Measurements from ENCODE around the gene RNU6-8. TPM values are rescaled to one million over a fixed set of nuclear protein-coding genes. Genes with fewer than 3 reads are reported as not detected.

The RNU6-8 gene
- total and polyA plus RNA-seq, 10 of the 15 experiments (the other 5 are each of a cell fraction or from before 2014, with no cell fraction given), result not detected

DNA sequence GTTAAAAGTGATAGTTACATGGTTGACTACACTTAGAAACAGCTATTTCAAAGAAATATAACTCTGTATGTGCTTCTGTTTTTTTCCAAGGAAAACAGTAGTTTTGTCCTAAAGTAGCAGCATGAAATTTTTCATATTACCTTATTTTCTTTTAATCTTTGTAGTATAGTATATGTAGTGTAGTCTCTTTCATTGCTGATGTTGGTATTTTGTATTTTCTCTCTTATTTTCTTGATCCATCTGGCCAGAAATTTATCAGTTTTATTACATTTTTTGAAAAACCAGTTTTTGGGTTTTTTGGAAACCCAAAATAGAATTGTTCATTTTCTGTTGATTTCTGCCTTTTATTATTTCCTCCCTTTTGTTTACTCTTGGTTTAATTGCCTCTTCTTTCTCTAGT lies 6.4 kb upstream of the RNU6-8 start:
- Histone ChIP-seq H3K36me3 (ENCODE audit: control insufficient read depth in 2 of 2, insufficient read depth in 2 of 2, low read length in 1 of 2) (no peaks in the 10 kb centered on the region), H3K4me3 (no peak overlapping the region), H3K9me3 (replicated peaks; ENCODE audit: control insufficient read depth, insufficient read depth, low read length) (no peaks in the 10 kb centered on the region), H3K27me3 (replicated peaks in 1 of 2; ENCODE audit: control insufficient read depth in 2 of 2, insufficient read depth in 2 of 2, low read length in 1 of 2) (no peaks in the 10 kb centered on the region), H4K20me1 (ENCODE audit: control insufficient read depth, insufficient read depth) (no peaks in the 10 kb centered on the region), H3K27ac (ENCODE audit: control insufficient read depth, insufficient read depth) (no peak overlapping the region), H3K4me1 (ENCODE audit: control insufficient read depth, insufficient read depth, low read length) (peaks cover 14% of the 10 kb centered on the region; the same call in 1 of the 2 replicates), H3K4me2 (ENCODE audit: control insufficient read depth, insufficient read depth) (no peak overlapping the region), H2AFZ (ENCODE audit: control insufficient read depth, low read depth, low read length) (no peak overlapping the region), H3K79me2 (ENCODE audit: control insufficient read depth, insufficient read depth, low read length) (no peaks in the 10 kb centered on the region), H3K9ac (ENCODE audit: control insufficient read depth, insufficient read depth, low read length) (no peak overlapping the region)
- SMC1A ChIA-PET (ENCODE audit: uncharacterized antibody, unreplicated experiment), result interaction anchor here (0.7 to 4.3 kb wide), 6 partner anchors 11 to 136 kb away, joined by 3 to 22 read pairs (median 4); no protein-coding TSS in a partner anchor
- intact Hi-C loops (cut with micrococcal nuclease; ENCODE audit: unreplicated experiment), result no loop called here
- POLR2A ChIA-PET, result no interaction called here
- DNase-seq (ENCODE audit: low read depth, low spot score), result no peak
- no peak for FAIRE-seq
- no peak for TF ChIP-seq RB1 (IDR thresholded peaks at IDR 0.05; ENCODE audit: borderline replicate concordance)
- no peak for TF ChIP-seq HCFC1 (IDR thresholded peaks at IDR 0.05; ENCODE audit: low read length)
- TF ChIP-seq RAD21 (IDR thresholded peaks at IDR 0.05; ENCODE audit: insufficient read depth, low read depth, low read length), result no peak
- no peak for TF ChIP-seq EED (IDR thresholded peaks at IDR 0.05; ENCODE audit: low read depth)
- no peak for TF ChIP-seq MTA3 (IDR thresholded peaks at IDR 0.05; ENCODE audit: borderline replicate concordance, low read length)
- TF ChIP-seq, protein P1, sequence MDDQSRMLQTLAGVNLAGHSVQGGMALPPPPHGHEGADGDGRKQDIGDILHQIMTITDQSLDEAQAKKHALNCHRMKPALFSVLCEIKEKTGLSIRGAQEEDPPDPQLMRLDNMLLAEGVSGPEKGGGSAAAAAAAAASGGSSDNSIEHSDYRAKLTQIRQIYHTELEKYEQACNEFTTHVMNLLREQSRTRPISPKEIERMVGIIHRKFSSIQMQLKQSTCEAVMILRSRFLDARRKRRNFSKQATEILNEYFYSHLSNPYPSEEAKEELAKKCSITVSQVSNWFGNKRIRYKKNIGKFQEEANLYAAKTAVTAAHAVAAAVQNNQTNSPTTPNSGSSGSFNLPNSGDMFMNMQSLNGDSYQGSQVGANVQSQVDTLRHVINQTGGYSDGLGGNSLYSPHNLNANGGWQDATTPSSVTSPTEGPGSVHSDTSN (IDR thresholded peaks at IDR 0.05; ENCODE audit: insufficient replicate concordance, low read depth, low read length), result no peak
- TF ChIP-seq SMC3 (IDR thresholded peaks at IDR 0.05; ENCODE audit: borderline replicate concordance, low read length), result no peak
- ATAC-seq, result no peak
- BruUV-seq (replicated peaks), result no TSS peak
- CTCF ChIA-PET, result interaction anchor here (0.9 to 1.3 kb wide), 3 partner anchors 11 to 174 kb away, joined by 3 read pairs; no protein-coding TSS in a partner anchor
- RAD21 ChIA-PET (ENCODE audit: unreplicated experiment), result no interaction called here
- in situ Hi-C loops (cut with MboI), result no loop called here

GRCh38 chr14:32208490-32208889 lies 5.4 kb upstream of the RNU6-8 start:
- TF ChIP-seq, protein P2, sequence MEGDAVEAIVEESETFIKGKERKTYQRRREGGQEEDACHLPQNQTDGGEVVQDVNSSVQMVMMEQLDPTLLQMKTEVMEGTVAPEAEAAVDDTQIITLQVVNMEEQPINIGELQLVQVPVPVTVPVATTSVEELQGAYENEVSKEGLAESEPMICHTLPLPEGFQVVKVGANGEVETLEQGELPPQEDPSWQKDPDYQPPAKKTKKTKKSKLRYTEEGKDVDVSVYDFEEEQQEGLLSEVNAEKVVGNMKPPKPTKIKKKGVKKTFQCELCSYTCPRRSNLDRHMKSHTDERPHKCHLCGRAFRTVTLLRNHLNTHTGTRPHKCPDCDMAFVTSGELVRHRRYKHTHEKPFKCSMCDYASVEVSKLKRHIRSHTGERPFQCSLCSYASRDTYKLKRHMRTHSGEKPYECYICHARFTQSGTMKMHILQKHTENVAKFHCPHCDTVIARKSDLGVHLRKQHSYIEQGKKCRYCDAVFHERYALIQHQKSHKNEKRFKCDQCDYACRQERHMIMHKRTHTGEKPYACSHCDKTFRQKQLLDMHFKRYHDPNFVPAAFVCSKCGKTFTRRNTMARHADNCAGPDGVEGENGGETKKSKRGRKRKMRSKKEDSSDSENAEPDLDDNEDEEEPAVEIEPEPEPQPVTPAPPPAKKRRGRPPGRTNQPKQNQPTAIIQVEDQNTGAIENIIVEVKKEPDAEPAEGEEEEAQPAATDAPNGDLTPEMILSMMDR (IDR thresholded peaks at IDR 0.05 in 2 of 3, conservative IDR thresholded peaks at IDR 0.05 in 1 of 3; ENCODE audit: control insufficient read depth in 2 of 3, extremely low read depth in 1 of 3, insufficient read depth in 1 of 3, low read depth in 3 of 3, low read length in 3 of 3), result no peak
- TF ChIP-seq TCF12 (IDR thresholded peaks at IDR 0.05; ENCODE audit: low read depth, low read length), result no peak
- TF ChIP-seq CREB1 (IDR thresholded peaks at IDR 0.05; ENCODE audit: low read depth), result no peak
- no peak for TF ChIP-seq CBX5 (IDR thresholded peaks at IDR 0.05; ENCODE audit: low read depth)
- H3K79me2 ChIP-seq (ENCODE audit: control insufficient read depth, insufficient read depth, low read length), result no peaks in the 10 kb centered on the region
- POLR2A ChIA-PET, result no interaction called here
- no peaks in the 10 kb centered on the region for H4K20me1 ChIP-seq (ENCODE audit: control insufficient read depth, insufficient read depth)
- BruUV-seq (replicated peaks), result no TSS peak
- H3K4me2 ChIP-seq (ENCODE audit: control insufficient read depth, insufficient read depth), result no peak overlapping the region
- no peaks in the 10 kb centered on the region for H3K27me3 ChIP-seq (replicated peaks in 1 of 2; ENCODE audit: control insufficient read depth in 2 of 2, insufficient read depth in 2 of 2, low read length in 1 of 2)
- WGBS (ENCODE audit: insufficient coverage, insufficient replicate concordance, low lambda C conversion rate, missing lambda C conversion rate), result 39% methylated on average over 3 of the region's 3 CpGs
- H3K9ac ChIP-seq (ENCODE audit: control insufficient read depth, insufficient read depth, low read length), result no peak overlapping the region
- peaks cover 20% of the 10 kb centered on the region for H3K4me1 ChIP-seq (ENCODE audit: control insufficient read depth, insufficient read depth, low read length)
- in situ Hi-C loops (cut with MboI) (no loop called here), intact Hi-C loops (cut with micrococcal nuclease; ENCODE audit: unreplicated experiment) (no loop called here)
- RAD21 ChIA-PET (ENCODE audit: unreplicated experiment), result interaction anchor here (0.6 kb wide), 1 partner anchor 10 kb away, joined by 3 read pairs; no protein-coding TSS in a partner anchor
- CTCF ChIA-PET, result interaction anchor here (0.9 to 2.9 kb wide), 4 partner anchors 10 to 175 kb away, joined by 3 to 10 read pairs (median 3); no protein-coding TSS in a partner anchor
- H3K4me3 ChIP-seq, result no peak overlapping the region
- H3K27ac ChIP-seq (ENCODE audit: control insufficient read depth, insufficient read depth), result no peak overlapping the region
- no peak overlapping the region for H2AFZ ChIP-seq (ENCODE audit: control insufficient read depth, low read depth, low read length)
- no peak for DNase-seq (ENCODE audit: low read depth, low spot score)
- H3K9me3 ChIP-seq (replicated peaks; ENCODE audit: control insufficient read depth, insufficient read depth, low read length), result no peaks in the 10 kb centered on the region
- H3K36me3 ChIP-seq (ENCODE audit: control insufficient read depth in 2 of 2, insufficient read depth in 2 of 2, low read length in 1 of 2), result no peaks in the 10 kb centered on the region
- ATAC-seq, result no peak
- SMC1A ChIA-PET (ENCODE audit: uncharacterized antibody, unreplicated experiment), result interaction anchor here (0.6 to 4.3 kb wide), 5 partner anchors 11 to 135 kb away, joined by 3 to 22 read pairs (median 6); no protein-coding TSS in a partner anchor
- no peak for FAIRE-seq

Data from GM12878 (cell line).